Daoy (cell line): ENCODE data around the gene SDE2. TPM values are rescaled to one million over a fixed set of nuclear protein-coding genes. Genes with fewer than 3 reads are reported as not detected.
"Not testable (repeated sequence)": the region's sequence is repeated elsewhere in the genome, so short reads cannot be mapped to it uniquely, and the experiment has no call there.

ENCODE experiments used
- DNase-seq: peaks from one replicate; pipeline ENCODE4 v3.0.0-alpha.2; 2015; ENCODE audit warnings: low read depth
- total RNA-seq: library from RNA; depleted of rRNA; stranded (reverse); fragments of >200 nt; shearing (Covaris generic); gene quantifications from 2 replicates; pipeline ENCODE4 v1.2.3, GENCODE V29; 2014

Gene SDE2
- total RNA-seq, 1 experiment from 2014 or later = 22.5 TPM

- DNase-seq = no peak
Observed at GRCh38 chr1:226006686-226007085, 7.5 kb upstream of the SDE2 start.

- no peak for DNase-seq
Observed at GRCh38 chr1:226004396-226004795, 5.3 kb upstream of the SDE2 start.

GRCh38 chr1:226003502-226004170 is 4.5 kb upstream of the SDE2 start:
- DNase-seq = no peak

GRCh38 chr1:226002667-226003501 is 3.7 kb upstream of the SDE2 start:
- peak; percentile 73 for DNase-seq

- peak; percentile 29 for DNase-seq
Observed at GRCh38 chr1:226001963-226002666, 3.0 kb upstream of the SDE2 start.

- DNase-seq = no peak
Observed at GRCh38 chr1:226001088-226001487, 1.9 kb upstream of the SDE2 start.

GRCh38 chr1:226000493-226001081 is 1.4 kb upstream of the SDE2 start:
- not testable (repeated sequence) for DNase-seq

- no peak for DNase-seq
Observed at GRCh38 chr1:225999912-226000337, 782 bp upstream of the SDE2 start.

GRCh38 chr1:225998560-225999226 is 450 bp downstream of the SDE2 start:
- DNase-seq = no peak

- DNase-seq = peak; percentile 61
Observed at GRCh38 chr1:225996946-225997545, 2.1 kb downstream of the SDE2 start.

- DNase-seq = no peak
Observed at GRCh38 chr1:225995919-225996864, 3.0 kb downstream of the SDE2 start.

- no peak for DNase-seq
Observed at GRCh38 chr1:225990705-225991464, 8.3 kb downstream of the SDE2 start.

- DNase-seq = no peak
Observed at GRCh38 chr1:225987491-225988316, 11.4 kb downstream of the SDE2 start.

GRCh38 chr1:225981714-225982113 is 17.4 kb downstream of the SDE2 start:
- DNase-seq = no peak

GRCh38 chr1:225980005-225980836 is 18.9 kb downstream of the SDE2 start:
- no peak for DNase-seq

- DNase-seq = no peak
Observed at GRCh38 chr1:225979421-225979820, 19.7 kb downstream of the SDE2 start.
